Lower leg skin (tissue), 3 donors: ENCODE measurements around the gene MSANTD4.

Experiments
- CTCF ChIP-seq, 3 donors: fragments of 450-650 bp; IDR thresholded peaks; one replicate each; pipeline ENCODE4 v1.5.1; 2016; ENCODE audit warnings: antibody characterized with exemption in 3 of 3, mild to moderate bottlenecking in 3 of 3, moderate library complexity in 2 of 3
- POLR2A ChIP-seq, 2 donors: fragments of 450-650 bp; IDR thresholded peaks; one replicate each; pipeline ENCODE4 v1.6.1; 2016 to 2017; ENCODE audit warnings: antibody characterized with exemption in 2 of 2, mild to moderate bottlenecking in 1 of 2, moderate library complexity in 1 of 2

- TF ChIP-seq CTCF (IDR thresholded peaks at IDR 0.05) (no peak), POLR2A (IDR thresholded peaks at IDR 0.05) (no peak)
Observed at GRCh38 chr11:106015066-106015465, 7.0 kb downstream of the MSANTD4 start.
